ENCODE results near the gene DIO3. TPM values are rescaled to one million over a fixed set of nuclear protein-coding genes. Genes with fewer than 3 reads are reported as not detected.
"Not testable (repeated sequence)": the region's sequence is repeated elsewhere in the genome, so short reads cannot be mapped to it uniquely, and the experiment has no call there.

The DIO3 gene
- total RNA-seq, 1 experiment from 2014 or later, result not detected

DNA sequence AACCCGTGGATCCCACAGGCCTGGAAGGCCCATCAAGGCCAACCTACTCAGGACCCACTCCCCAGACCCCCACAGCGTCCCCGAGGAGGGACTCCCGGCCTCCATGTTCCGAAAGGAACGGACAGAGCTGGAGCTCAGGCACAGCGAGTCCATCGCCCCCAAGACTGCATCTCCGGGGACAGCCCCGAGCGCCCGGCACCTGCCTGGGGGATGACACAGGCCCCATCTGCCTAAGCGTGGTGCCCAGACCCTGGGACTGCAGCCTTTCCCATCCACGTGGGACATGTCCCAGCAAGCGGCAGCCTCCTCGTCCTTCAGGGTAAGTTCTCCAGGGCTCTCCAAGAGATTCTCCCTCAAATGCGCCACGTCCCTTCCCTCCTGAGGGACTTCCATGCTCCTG is 12.1 kb upstream of the DIO3 start:
- H3K27me3 ChIP-seq (replicated peaks), result no peaks in the 10 kb centered on the region

DNA sequence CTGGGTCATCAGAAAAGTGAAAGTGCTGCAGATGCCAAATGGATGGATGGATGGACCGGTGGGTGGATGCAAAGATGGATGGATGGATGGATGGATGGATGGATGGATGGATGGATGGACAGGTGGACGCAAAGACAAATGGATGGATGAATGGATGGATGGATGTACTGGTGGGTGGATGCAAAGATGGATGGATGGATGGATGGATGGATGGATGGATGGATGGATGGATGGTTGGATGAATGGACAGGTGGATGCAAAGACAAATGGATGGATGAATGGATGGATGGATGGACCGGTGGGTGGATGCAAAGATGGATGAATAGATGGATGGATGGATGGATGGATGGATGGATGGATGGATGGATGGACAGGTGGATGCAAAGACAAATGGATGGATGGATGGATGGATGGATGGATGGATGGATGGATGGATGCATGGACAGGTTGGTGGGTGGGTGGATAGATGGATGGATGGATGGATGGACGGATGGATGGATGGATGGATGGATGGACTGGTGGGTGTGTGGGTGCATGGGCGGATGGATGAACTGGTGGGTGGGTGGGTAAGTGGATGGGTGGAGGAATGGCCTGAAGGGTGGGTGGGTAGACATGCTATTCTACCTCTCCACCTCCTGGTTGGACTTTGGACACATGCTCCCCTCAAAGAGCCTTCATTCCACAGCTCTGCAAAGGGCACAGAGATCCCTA is 10.9 kb upstream of the DIO3 start:
- H3K4me3 ChIP-seq; H3K4me1 ChIP-seq (replicated peaks); DNase-seq (ENCODE audit: low read depth in 1 of 2, low spot score in 2 of 2); H3K9me3 ChIP-seq (replicated peaks); H3K27ac ChIP-seq; H3K27me3 ChIP-seq (replicated peaks); H3K36me3 ChIP-seq: not testable (repeated sequence)

More for the DNA sequence above, 12.1 kb upstream of the DIO3 start:
- H3K27ac ChIP-seq, result no peak overlapping the region
- H3K36me3 ChIP-seq, result no peaks in the 10 kb centered on the region
- no peak overlapping the region for H3K4me3 ChIP-seq
- DNase-seq (ENCODE audit: low read depth in 1 of 2, low spot score in 2 of 2), result no peak
- no peaks in the 10 kb centered on the region for H3K4me1 ChIP-seq (replicated peaks)
- H3K9me3 ChIP-seq (replicated peaks), result no peaks in the 10 kb centered on the region

DNA sequence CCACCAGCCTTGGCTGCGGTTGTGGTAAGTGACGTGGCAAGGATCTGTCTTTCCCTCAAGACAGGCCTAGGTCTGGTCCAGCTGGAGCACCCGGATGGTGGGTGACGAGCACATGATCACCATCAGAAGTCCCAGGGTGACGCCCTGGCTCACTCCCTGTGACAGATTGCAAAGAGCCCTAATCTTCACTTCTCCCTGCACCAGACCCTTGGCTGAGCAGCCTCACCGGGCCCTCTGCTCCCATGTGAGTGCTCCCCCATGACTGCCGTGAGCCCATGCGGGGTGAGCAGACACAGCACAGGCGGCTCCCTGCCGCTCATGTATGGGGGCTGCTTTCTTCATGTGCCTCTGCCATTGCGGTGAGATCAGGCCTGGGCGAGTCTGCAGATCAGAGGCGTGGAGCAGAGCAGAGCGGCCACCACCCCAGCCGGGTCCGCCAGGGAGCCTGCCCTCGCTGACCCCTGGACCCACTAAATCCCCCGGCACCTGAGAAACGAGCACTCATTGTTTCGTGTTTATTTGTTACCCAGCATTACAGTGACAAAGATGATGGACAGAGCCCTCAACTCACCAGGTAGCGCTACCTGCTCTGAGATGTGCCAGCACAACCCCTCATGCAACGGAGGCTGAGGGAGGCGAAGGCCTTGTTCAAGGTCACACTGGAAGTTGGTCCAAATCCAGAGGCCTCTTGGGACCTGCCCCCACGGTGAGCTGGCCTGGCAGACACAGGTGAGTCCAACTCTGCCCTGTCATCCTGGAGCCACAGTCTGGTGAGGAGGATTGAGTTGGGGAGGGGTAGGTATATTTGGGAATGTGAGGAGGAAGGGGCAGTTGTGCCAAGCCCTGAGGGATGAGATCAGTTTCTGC is 9.3 kb upstream of the DIO3 start:
- H3K4me1 ChIP-seq (replicated peaks), result no peaks in the 10 kb centered on the region
- no peak overlapping the region for H3K4me3 ChIP-seq
- H3K27ac ChIP-seq, result no peak overlapping the region
- H3K27me3 ChIP-seq (replicated peaks), result no peaks in the 10 kb centered on the region
- no peak for DNase-seq (ENCODE audit: low read depth in 1 of 2, low spot score in 2 of 2)
- H3K36me3 ChIP-seq, result no peaks in the 10 kb centered on the region
- H3K9me3 ChIP-seq (replicated peaks), result no peaks in the 10 kb centered on the region

DNA sequence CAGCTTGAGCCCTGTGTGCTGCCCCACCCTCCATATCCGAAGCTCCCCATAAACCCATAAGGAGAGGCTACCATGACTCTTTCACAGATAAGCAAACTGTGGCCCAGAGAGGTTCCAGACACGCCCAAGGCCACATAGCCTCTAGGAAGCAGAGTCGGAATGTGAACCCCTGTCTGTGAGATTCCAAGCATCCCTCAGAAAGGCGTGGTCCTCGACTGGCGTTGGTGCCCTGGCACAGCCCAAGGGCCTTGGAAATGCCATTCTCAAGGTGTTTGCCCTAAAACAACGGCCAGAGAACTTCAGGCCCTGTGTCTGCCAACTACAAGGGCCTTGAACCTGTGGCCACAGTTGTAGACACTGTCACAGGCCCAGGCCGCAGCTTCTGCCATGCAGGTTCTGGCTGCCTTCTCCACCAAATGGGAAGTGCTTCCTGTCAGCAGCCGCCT is 8.5 kb upstream of the DIO3 start:
- Histone ChIP-seq H3K9me3 (replicated peaks) (no peaks in the 10 kb centered on the region), H3K4me3 (no peak overlapping the region), H3K27ac (no peak overlapping the region), H3K27me3 (replicated peaks) (no peaks in the 10 kb centered on the region), H3K36me3 (no peaks in the 10 kb centered on the region), H3K4me1 (replicated peaks) (no peaks in the 10 kb centered on the region)
- no peak for DNase-seq (ENCODE audit: low read depth in 1 of 2, low spot score in 2 of 2)

DNA sequence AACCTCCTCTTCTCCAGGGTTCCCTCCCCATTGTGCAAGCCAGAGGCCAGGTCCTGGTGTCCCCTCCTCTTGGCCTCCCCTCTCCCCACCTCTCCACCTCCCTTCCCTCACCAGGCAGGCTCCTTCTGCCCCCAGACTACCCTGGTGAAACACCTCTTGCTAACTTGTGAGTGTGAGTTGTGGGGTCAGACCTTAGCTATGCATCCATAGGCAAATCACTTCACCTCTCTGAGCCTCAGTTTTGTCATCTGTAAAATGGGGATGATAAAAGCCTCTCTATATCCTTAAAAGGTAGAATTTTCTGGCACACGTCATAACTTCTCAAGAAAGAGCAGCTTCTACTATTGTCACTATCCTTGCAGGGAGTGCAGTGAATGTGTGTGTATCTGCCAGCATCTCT is 7.9 kb upstream of the DIO3 start:
- H3K4me3 ChIP-seq, result no peak overlapping the region
- DNase-seq (ENCODE audit: low read depth in 1 of 2, low spot score in 2 of 2), result no peak
- no peaks in the 10 kb centered on the region for H3K9me3 ChIP-seq (replicated peaks)
- H3K36me3 ChIP-seq, result no peaks in the 10 kb centered on the region
- H3K27ac ChIP-seq, result no peak overlapping the region
- H3K27me3 ChIP-seq (replicated peaks), result peaks cover 1% of the 10 kb centered on the region; the same call in 1 of the 2 replicates
- H3K4me1 ChIP-seq (replicated peaks), result no peaks in the 10 kb centered on the region

DNA sequence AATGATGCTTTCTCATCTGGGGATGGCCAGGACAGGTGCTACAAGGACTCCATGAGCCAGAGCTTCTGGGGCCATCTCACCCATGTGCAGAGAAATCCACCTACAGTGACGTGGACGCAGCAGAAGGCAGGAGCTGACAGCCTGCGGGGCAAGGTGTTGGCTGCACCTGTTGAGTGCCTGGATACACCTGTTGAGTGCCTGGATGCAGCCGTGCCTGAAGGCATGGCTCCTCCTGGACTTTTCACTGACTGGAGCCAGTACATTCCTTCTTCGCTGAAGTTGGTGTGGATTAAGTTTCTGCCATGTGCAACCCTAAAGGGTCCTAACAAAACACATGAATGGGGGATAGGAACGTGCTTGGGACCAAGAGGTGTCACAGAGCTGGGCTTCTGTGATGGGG is 7.4 kb upstream of the DIO3 start:
- Histone ChIP-seq H3K4me1 (replicated peaks) (no peaks in the 10 kb centered on the region), H3K9me3 (replicated peaks) (no peaks in the 10 kb centered on the region), H3K27me3 (replicated peaks) (peaks cover 6% of the 10 kb centered on the region; the same call in 1 of the 2 replicates), H3K27ac (no peak overlapping the region), H3K4me3 (no peak overlapping the region), H3K36me3 (no peaks in the 10 kb centered on the region)
- no peak for DNase-seq (ENCODE audit: low read depth in 1 of 2, low spot score in 2 of 2)

DNA sequence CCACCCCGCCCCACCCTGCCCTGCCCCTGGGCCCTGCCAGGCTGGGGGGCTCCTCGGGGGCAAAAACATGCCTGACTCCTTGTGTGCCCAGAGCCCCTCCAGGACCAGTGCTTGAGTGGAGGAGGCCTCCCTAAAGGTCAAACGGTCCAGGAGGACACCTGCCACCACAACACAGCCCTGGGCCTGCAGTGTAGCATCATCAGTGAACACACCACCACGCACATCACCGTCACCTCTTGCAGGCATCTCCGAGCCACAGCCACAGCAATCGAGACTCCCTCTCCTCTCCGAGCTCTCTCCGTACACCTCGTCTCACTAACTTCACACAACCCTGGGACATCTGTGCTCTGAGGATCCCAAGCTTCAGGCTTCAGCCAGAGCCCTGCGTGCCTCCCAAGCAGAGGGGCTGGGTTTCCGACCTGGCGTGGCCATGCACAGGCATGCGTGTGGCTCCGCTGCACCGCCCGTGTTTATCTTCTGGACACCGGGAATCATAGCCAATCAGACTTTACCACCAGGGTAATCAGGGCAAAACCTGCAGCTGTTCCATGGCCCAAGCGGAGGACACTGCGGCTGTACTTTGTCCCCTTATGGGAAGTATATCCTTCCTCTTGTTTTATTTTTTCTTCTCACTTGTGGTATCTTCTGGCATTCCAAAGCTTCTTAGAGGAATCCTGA is 6.2 kb upstream of the DIO3 start:
- Histone ChIP-seq H3K27ac (no peak overlapping the region), H3K36me3 (no peaks in the 10 kb centered on the region), H3K27me3 (replicated peaks) (peaks cover 18% of the 10 kb centered on the region), H3K4me1 (replicated peaks) (no peaks in the 10 kb centered on the region; the same call in 1 of the 2 replicates), H3K9me3 (replicated peaks) (no peaks in the 10 kb centered on the region), H3K4me3 (no peak overlapping the region)
- DNase-seq (ENCODE audit: low read depth in 1 of 2, low spot score in 2 of 2), result no peak

DNA sequence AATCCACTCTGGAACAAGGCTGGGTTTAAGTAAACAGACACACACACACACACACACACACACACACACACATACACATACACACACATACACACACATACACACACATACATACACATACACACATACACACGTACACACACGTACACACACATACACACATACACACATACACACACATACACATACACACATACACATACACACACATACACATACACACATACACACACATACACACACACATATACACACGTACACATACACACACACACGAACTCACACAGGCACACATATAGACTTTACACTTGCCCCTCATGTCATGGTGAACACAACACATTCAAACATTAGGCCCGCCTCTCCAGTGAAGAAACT is 5.6 kb upstream of the DIO3 start:
- not testable (repeated sequence) for DNase-seq (ENCODE audit: low read depth in 1 of 2, low spot score in 2 of 2); H3K27ac ChIP-seq; H3K4me3 ChIP-seq; H3K36me3 ChIP-seq; H3K4me1 ChIP-seq (replicated peaks); H3K9me3 ChIP-seq (replicated peaks)
- H3K27me3 ChIP-seq (replicated peaks), result peaks cover 20% of the 10 kb centered on the region

DNA sequence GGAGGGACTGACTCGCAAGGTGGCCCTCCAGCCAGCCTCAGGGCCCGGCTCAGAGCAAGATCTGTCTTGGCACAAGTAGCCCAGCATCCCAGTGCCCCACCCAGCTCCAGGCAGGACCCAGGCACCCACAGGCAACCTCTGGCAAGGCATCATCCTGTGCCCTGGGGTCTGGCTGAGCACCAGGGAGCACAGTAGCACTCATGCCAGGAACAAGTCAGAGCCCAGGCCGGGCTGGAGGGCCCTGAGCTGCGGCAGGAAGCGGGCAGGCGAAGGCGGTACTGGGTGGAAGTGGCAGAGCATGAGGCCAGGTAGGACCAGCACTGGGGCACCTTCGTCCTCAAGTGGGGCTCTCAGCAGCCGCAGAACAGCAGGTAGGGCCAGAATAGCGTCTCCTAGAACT is 5.2 kb upstream of the DIO3 start:
- Histone ChIP-seq H3K27me3 (replicated peaks) (peaks cover 20% of the 10 kb centered on the region), H3K27ac (no peak overlapping the region), H3K4me1 (replicated peaks) (no peaks in the 10 kb centered on the region; the same call in 1 of the 2 replicates), H3K9me3 (replicated peaks) (no peaks in the 10 kb centered on the region), H3K4me3 (no peak overlapping the region), H3K36me3 (no peaks in the 10 kb centered on the region)
- DNase-seq (ENCODE audit: low read depth in 1 of 2, low spot score in 2 of 2), result no peak

DNA sequence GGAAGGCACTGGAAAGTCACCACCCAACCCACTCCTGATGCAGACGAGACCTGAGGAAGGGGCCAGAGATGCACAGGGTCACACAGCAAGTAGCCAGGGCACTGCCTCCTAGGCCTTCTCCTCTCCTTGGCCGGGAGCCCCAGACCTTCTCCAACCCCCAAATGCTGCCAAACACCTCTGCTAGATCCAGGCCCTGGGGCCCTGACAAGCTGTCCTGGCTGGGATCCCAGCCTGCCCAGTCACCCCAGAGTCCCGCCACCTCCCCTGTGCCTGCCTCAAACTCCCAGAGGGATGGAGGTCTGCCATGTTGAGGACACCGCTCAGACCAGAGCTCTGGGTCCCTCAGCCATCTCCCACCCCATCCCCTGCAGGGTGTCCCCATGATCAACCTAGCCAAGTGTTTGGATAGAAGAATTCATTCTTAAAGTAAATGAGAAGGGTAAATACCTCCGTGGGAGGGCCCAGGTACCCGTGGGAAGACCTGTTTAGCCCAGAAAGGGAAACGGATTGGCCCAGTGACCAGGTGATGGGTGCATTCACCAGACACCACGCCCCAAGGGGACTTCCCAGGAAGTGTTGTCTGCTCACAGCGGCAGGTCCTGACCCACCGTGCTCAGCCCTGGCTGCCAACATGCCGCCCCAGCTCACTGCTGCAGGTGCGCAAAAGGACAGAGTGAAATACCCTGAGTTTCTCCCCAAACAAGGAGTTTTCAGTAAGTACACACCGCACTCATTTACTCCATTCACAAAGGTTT is 4.6 kb upstream of the DIO3 start:
- no peak for DNase-seq (ENCODE audit: low read depth in 1 of 2, low spot score in 2 of 2)

DNA sequence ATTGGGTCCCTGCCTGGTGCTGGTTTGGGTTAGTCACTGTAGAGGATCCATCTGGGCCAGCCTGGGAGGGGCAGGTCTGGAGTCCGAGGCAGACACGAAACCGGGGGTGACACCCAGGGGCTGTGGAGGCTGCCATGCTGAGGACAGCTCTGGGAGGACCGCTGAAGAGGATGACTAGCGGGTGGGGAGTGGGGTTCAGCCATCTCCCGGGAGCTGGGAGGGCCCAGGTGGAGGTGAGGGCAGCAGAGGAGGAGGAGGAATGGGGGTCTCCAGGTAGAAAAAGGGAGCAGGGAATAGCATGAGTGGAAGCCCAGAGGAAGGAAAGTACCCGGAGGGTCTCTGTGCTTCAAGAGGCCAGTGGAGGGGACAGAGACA is 4.0 kb upstream of the DIO3 start:
- Histone ChIP-seq H3K4me3 (no peak overlapping the region), H3K27ac (no peak overlapping the region), H3K36me3 (no peaks in the 10 kb centered on the region), H3K4me1 (replicated peaks) (no peaks in the 10 kb centered on the region; the same call in 1 of the 2 replicates), H3K27me3 (replicated peaks) (peaks cover 30% of the 10 kb centered on the region), H3K9me3 (replicated peaks) (no peaks in the 10 kb centered on the region)
- no peak for DNase-seq (ENCODE audit: low read depth in 1 of 2, low spot score in 2 of 2)

More for the DNA sequence above, 4.6 kb upstream of the DIO3 start:
- H3K4me1 ChIP-seq (replicated peaks), result no peaks in the 10 kb centered on the region; the same call in 1 of the 2 replicates
- H3K27ac ChIP-seq, result no peak overlapping the region
- no peaks in the 10 kb centered on the region for H3K36me3 ChIP-seq
- H3K9me3 ChIP-seq (replicated peaks), result no peaks in the 10 kb centered on the region
- H3K27me3 ChIP-seq (replicated peaks), result peaks cover 25% of the 10 kb centered on the region
- no peak overlapping the region for H3K4me3 ChIP-seq

DNA sequence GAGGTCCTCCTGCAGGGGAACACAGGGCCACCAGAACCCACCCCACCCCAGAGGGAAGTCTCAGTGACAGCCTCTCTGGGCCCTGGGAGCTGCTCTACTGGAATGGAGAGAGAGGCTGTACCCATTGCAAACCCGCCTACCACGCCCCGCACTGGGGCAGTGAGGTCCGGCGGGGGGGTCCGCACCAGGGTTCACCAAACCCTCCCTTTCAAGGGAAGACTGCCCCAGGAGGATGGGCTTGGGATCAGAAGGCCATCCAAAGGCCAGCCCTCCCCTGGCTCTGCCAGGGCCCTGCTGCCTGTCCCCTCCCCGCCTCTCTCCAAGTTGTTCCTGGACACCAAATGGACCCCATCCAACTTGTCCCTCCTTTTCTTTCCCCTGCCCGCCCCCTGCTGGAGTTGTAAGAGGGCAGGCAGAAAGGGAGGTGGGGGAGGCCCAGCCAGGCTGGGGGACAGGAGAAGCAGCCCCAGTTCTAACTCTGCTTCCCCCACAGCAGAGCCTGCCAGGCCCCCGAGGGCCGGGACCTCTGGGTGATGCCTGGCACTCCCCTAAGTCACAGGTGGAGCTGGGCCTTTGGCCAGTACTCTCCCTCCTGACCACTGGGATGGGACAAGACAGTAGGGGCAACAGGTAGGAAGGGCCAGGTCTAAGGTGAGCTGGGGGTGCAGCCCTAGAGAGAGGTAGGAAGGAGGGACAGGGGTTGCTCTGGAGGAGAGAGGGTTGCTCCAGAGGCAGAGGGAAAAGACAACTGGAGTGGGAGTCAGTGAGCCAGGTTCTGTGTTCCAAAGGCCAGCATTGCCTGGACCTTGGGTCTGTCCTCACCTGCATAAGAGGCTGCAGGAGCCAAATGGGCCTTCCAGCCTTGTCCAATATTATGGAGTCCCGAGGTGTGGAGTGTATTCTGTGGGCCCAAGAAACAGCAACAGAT is 3.2 kb upstream of the DIO3 start:
- peaks cover 33% of the 10 kb centered on the region for H3K27me3 ChIP-seq (replicated peaks)
- H3K9me3 ChIP-seq (replicated peaks), result no peaks in the 10 kb centered on the region
- no peak overlapping the region for H3K4me3 ChIP-seq
- no peaks in the 10 kb centered on the region for H3K36me3 ChIP-seq
- DNase-seq (ENCODE audit: low read depth in 1 of 2, low spot score in 2 of 2), result no peak
- H3K27ac ChIP-seq, result no peak overlapping the region
- no peaks in the 10 kb centered on the region; the same call in 1 of the 2 replicates for H3K4me1 ChIP-seq (replicated peaks)

Measured in SJSA1 (cell line).